ENCODE data around the gene USP10.

DNA sequence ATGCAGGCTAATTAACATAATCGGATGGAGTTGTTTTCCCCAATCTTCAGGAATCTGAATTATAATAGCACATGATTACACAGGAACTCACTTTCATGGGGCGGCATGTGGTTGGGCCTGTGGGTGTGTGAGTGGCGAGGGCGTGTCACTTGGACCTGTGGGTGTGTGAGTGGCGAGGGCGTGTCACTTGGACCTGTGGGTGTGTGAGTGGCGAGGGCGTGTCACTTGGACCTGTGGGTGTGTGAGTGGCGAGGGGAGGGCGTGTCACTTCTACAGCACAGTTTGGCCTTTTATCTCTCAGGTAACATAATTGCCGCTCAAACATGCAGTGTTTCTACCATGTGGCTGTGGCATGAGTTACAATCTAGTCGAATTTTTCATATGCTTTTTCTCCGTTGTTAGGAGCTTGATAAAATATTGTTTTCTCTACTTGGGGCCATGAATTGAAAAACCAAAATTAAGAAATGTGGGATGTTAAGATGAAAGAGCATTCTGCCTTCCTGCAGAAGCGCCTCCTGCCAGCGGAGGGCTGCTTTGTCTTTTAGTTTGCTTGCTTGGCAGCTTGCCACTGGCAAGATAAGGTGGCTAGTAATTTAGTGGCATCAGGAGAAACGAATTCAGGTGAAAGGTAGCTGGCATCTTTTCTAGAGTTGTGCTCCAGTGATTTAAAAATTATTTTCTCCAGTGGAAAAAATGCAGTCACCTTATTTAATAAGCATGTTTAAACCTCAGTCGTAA is 36.2 kb downstream of the USP10 start:
- TF ChIP-seq, protein P1, sequence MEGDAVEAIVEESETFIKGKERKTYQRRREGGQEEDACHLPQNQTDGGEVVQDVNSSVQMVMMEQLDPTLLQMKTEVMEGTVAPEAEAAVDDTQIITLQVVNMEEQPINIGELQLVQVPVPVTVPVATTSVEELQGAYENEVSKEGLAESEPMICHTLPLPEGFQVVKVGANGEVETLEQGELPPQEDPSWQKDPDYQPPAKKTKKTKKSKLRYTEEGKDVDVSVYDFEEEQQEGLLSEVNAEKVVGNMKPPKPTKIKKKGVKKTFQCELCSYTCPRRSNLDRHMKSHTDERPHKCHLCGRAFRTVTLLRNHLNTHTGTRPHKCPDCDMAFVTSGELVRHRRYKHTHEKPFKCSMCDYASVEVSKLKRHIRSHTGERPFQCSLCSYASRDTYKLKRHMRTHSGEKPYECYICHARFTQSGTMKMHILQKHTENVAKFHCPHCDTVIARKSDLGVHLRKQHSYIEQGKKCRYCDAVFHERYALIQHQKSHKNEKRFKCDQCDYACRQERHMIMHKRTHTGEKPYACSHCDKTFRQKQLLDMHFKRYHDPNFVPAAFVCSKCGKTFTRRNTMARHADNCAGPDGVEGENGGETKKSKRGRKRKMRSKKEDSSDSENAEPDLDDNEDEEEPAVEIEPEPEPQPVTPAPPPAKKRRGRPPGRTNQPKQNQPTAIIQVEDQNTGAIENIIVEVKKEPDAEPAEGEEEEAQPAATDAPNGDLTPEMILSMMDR (conservative IDR thresholded peaks at IDR 0.05) = peak; percentile 36
- TF ChIP-seq ZFX (IDR thresholded peaks at IDR 0.05) = no peak

Data from C4-2B (cell line).